ENCODE measurements around the gene GRPEL1. TPM values are rescaled to one million over a fixed set of nuclear protein-coding genes. Genes with fewer than 3 reads are reported as not detected.
"Not testable (repeated sequence)": the region's sequence is repeated elsewhere in the genome, so short reads cannot be mapped to it uniquely, and the experiment has no call there.

GRPEL1 gene
- total RNA-seq, 1 donor from 2014 or later = 19.7 TPM

DNA sequence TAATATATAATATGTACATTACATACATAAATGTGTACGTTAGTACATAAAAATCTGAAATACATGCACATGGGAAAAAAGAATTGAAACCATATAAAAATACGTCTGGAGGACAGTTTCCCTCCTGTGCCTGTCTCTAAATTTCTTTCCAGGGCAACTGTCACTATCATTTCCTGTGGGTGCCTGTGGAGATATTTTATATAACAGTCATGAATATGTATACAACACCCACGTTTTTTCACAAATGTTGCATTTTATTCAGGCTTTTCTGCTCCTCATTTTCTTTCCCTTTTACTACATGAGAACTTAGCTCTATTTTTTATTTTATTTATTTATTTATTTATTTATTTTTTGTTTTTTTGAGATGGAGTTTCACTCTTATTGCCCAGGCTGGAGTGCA, 24.2 kb upstream of the GRPEL1 start:
- TF ChIP-seq, protein P1, sequence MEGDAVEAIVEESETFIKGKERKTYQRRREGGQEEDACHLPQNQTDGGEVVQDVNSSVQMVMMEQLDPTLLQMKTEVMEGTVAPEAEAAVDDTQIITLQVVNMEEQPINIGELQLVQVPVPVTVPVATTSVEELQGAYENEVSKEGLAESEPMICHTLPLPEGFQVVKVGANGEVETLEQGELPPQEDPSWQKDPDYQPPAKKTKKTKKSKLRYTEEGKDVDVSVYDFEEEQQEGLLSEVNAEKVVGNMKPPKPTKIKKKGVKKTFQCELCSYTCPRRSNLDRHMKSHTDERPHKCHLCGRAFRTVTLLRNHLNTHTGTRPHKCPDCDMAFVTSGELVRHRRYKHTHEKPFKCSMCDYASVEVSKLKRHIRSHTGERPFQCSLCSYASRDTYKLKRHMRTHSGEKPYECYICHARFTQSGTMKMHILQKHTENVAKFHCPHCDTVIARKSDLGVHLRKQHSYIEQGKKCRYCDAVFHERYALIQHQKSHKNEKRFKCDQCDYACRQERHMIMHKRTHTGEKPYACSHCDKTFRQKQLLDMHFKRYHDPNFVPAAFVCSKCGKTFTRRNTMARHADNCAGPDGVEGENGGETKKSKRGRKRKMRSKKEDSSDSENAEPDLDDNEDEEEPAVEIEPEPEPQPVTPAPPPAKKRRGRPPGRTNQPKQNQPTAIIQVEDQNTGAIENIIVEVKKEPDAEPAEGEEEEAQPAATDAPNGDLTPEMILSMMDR (IDR thresholded peaks at IDR 0.05) = no peak
- Mint-ChIP-seq H3K4me3 (ENCODE audit: unreplicated experiment) (no peak overlapping the region), H3K27ac (ENCODE audit: unreplicated experiment) (no peak overlapping the region), H3K27me3 (ENCODE audit: unreplicated experiment) (peaks cover 57% of the 10 kb centered on the region), H3K9me3 (ENCODE audit: unreplicated experiment) (no peaks in the 10 kb centered on the region), H3K36me3 (ENCODE audit: unreplicated experiment) (no peaks in the 10 kb centered on the region), H3K4me1 (ENCODE audit: unreplicated experiment) (peaks cover 3% of the 10 kb centered on the region)
- no peak for DNase-seq (ENCODE audit: extremely low spot score, unreplicated experiment)

DNA sequence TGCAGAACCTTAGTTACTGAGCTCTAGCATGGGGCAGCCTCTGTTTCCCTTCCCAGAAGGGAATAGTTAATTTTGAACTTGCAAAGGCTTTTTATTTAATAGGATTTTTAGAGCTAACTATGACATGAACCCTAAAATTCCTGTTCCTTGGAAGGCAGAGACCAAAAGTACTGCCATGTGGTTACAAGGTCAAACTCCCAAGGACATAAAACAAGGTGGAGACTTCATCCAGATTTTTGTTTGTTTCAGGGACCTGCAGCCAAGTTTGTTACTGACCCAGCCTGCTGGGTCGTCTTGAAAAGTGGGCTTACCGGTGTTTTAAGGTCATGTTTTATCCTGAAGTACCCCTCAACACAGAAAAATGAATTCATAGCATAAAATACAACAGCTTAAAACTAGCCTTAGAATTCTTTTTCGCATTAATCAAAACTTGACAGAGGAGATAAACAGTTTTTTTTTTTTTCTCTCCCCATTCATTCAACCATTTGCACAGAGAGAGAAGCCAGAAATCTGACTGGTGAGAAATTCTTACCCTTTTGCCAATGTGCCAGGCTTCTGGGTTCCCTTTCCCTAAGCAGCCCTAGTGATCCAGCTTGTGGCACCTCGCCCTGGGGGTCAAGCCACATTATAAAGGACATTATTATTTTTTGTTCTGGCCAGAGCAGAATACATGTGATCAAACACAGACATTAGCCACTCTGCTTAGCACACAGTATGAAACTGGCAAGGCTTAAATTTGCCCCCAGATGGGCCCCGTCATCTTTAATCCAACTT, 21.5 kb upstream of the GRPEL1 start:
- H3K27me3 Mint-ChIP-seq (ENCODE audit: unreplicated experiment) = peaks cover 64% of the 10 kb centered on the region
- peaks cover 3% of the 10 kb centered on the region for H3K4me1 Mint-ChIP-seq (ENCODE audit: unreplicated experiment)
- DNase-seq (ENCODE audit: extremely low spot score, unreplicated experiment) = no peak
- H3K9me3 Mint-ChIP-seq (ENCODE audit: unreplicated experiment) = no peaks in the 10 kb centered on the region
- TF ChIP-seq, protein P1 (IDR thresholded peaks at IDR 0.05) = no peak
- no peak overlapping the region for H3K27ac Mint-ChIP-seq (ENCODE audit: unreplicated experiment)
- H3K4me3 Mint-ChIP-seq (ENCODE audit: unreplicated experiment) = no peak overlapping the region
- H3K36me3 Mint-ChIP-seq (ENCODE audit: unreplicated experiment) = no peaks in the 10 kb centered on the region

- no peaks in the 10 kb centered on the region for H3K9me3 Mint-ChIP-seq (ENCODE audit: unreplicated experiment)
- no peak overlapping the region for H3K27ac Mint-ChIP-seq (ENCODE audit: unreplicated experiment)
- TF ChIP-seq, protein P1 (IDR thresholded peaks at IDR 0.05) = no peak
- no peak for DNase-seq (ENCODE audit: extremely low spot score, unreplicated experiment)
- peaks cover 68% of the 10 kb centered on the region for H3K27me3 Mint-ChIP-seq (ENCODE audit: unreplicated experiment)
- no peak overlapping the region for H3K4me3 Mint-ChIP-seq (ENCODE audit: unreplicated experiment)
- H3K36me3 Mint-ChIP-seq (ENCODE audit: unreplicated experiment) = no peaks in the 10 kb centered on the region
- peaks cover 3% of the 10 kb centered on the region for H3K4me1 Mint-ChIP-seq (ENCODE audit: unreplicated experiment)
Observed at GRCh38 chr4:7087036-7087435, 19.2 kb upstream of the GRPEL1 start.

DNA sequence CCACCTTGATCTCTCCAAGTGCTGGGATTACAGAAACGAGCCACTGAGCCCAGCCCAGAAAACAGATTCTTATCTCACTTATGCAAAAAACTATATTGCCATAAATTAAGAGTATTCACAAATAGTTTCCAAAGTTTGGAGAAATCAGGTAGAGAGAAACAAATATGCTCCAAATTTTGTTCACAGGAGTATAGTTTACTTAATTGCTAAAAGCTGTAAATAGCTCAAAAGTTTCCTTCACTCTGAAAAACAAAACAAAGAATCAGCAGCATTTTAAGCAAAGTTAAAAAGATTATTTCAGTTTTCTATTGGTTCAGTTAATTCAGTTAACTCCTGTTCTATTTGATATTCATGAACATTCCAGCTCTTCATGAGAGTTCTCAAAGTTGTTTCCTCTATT, 18.5 kb upstream of the GRPEL1 start:
- H3K4me1 Mint-ChIP-seq (ENCODE audit: unreplicated experiment) = peaks cover 3% of the 10 kb centered on the region
- H3K27ac Mint-ChIP-seq (ENCODE audit: unreplicated experiment) = no peak overlapping the region
- no peaks in the 10 kb centered on the region for H3K36me3 Mint-ChIP-seq (ENCODE audit: unreplicated experiment)
- TF ChIP-seq, protein P1 (IDR thresholded peaks at IDR 0.05) = no peak
- peaks cover 69% of the 10 kb centered on the region for H3K27me3 Mint-ChIP-seq (ENCODE audit: unreplicated experiment)
- H3K4me3 Mint-ChIP-seq (ENCODE audit: unreplicated experiment) = no peak overlapping the region
- H3K9me3 Mint-ChIP-seq (ENCODE audit: unreplicated experiment) = no peaks in the 10 kb centered on the region
- DNase-seq (ENCODE audit: extremely low spot score, unreplicated experiment) = no peak

DNA sequence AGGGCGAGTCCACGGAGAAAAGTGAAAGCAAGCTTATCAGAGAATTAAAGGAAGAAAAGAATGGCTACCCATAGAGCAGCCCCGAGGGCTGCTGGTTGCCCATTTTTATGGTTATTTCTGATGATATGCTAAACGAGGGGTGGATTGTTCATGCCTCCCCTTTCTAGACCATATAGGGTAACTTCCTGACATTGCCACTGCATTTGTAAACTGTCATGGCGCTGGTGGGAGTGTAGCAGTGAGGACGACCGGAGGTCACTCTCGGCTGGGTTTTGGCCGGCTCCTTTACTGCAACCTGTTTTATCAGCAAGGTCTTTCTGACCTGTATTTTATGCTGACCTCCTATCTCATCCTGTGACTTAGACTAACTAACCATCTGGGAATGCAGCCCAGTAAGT, 16.7 kb upstream of the GRPEL1 start:
- not testable (repeated sequence) for H3K9me3 Mint-ChIP-seq (ENCODE audit: unreplicated experiment); H3K36me3 Mint-ChIP-seq (ENCODE audit: unreplicated experiment); H3K27ac Mint-ChIP-seq (ENCODE audit: unreplicated experiment); H3K4me3 Mint-ChIP-seq (ENCODE audit: unreplicated experiment); DNase-seq (ENCODE audit: extremely low spot score, unreplicated experiment); H3K4me1 Mint-ChIP-seq (ENCODE audit: unreplicated experiment)
- H3K27me3 Mint-ChIP-seq (ENCODE audit: unreplicated experiment) = peaks cover 77% of the 10 kb centered on the region
